ENCODE data around the gene CPA5.

CPA5 gene

GRCh38 chr7:130302649-130303048 is 42.0 kb upstream of the CPA5 start:
- Histone ChIP-seq H3K27me3 (ENCODE audit: insufficient read depth, insufficient read length) (no peaks in the 10 kb centered on the region), H3K9me3 (ENCODE audit: insufficient read depth, low read length) (no peaks in the 10 kb centered on the region), H3K9ac (ENCODE audit: insufficient read length, low read depth) (no peak overlapping the region), H3K4me1 (ENCODE audit: insufficient read depth, insufficient read length) (no peaks in the 10 kb centered on the region), H3K4me3 (ENCODE audit: insufficient read length, low read depth) (no peak overlapping the region), H3K36me3 (ENCODE audit: insufficient read depth, insufficient read length, low read length) (no peaks in the 10 kb centered on the region)
- no peak for DNase-seq (ENCODE audit: low read depth, low spot score)
- TF ChIP-seq SUZ12 (IDR thresholded peaks at IDR 0.05; ENCODE audit: extremely low read depth, insufficient read depth, insufficient read length) (no peak), ZNF274 (IDR thresholded peaks at IDR 0.05; ENCODE audit: low read depth, low read length) (no peak), YY1 (IDR thresholded peaks at IDR 0.05; ENCODE audit: insufficient read depth, insufficient read length) (no peak)

DNA sequence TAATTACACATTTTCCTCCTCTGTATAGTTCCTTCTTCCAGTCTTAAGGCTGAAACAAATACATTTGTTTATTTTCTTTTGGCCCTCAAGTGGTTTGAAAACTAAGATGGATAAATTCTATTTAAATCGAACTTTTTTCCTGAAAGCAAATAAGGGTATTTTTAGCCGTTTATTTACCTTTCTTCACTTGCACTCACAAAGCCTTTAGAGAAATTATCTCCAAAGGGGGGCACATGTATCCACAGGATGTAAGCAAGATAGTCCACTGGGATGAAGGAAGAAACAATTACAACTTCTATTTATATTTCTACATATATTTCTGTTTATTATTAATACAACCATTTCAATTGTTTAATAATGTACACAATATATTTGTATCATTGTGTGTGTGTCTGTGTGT is 41.5 kb upstream of the CPA5 start:
- no peaks in the 10 kb centered on the region for H3K36me3 ChIP-seq (ENCODE audit: insufficient read depth, insufficient read length, low read length)
- H3K9ac ChIP-seq (ENCODE audit: insufficient read length, low read depth): no peak overlapping the region
- DNase-seq (ENCODE audit: low read depth, low spot score): no peak
- no peak overlapping the region for H3K4me3 ChIP-seq (ENCODE audit: insufficient read length, low read depth)
- H3K4me1 ChIP-seq (ENCODE audit: insufficient read depth, insufficient read length): no peaks in the 10 kb centered on the region
- no peaks in the 10 kb centered on the region for H3K9me3 ChIP-seq (ENCODE audit: insufficient read depth, low read length)
- TF ChIP-seq SUZ12 (IDR thresholded peaks at IDR 0.05; ENCODE audit: extremely low read depth, insufficient read depth, insufficient read length): no peak
- no peak for TF ChIP-seq ZNF274 (IDR thresholded peaks at IDR 0.05; ENCODE audit: low read depth, low read length)
- no peak for TF ChIP-seq YY1 (IDR thresholded peaks at IDR 0.05; ENCODE audit: insufficient read depth, insufficient read length)
- no peaks in the 10 kb centered on the region for H3K27me3 ChIP-seq (ENCODE audit: insufficient read depth, insufficient read length)

GRCh38 chr7:130303551-130303950 is 41.1 kb upstream of the CPA5 start:
- no peak overlapping the region for H3K4me3 ChIP-seq (ENCODE audit: insufficient read length, low read depth)
- DNase-seq (ENCODE audit: low read depth, low spot score): no peak
- H3K4me1 ChIP-seq (ENCODE audit: insufficient read depth, insufficient read length): no peaks in the 10 kb centered on the region
- no peaks in the 10 kb centered on the region for H3K9me3 ChIP-seq (ENCODE audit: insufficient read depth, low read length)
- no peaks in the 10 kb centered on the region for H3K27me3 ChIP-seq (ENCODE audit: insufficient read depth, insufficient read length)
- TF ChIP-seq ZNF274 (IDR thresholded peaks at IDR 0.05; ENCODE audit: low read depth, low read length) (no peak), SUZ12 (IDR thresholded peaks at IDR 0.05; ENCODE audit: extremely low read depth, insufficient read depth, insufficient read length) (no peak)
- H3K36me3 ChIP-seq (ENCODE audit: insufficient read depth, insufficient read length, low read length): no peaks in the 10 kb centered on the region
- no peak overlapping the region for H3K9ac ChIP-seq (ENCODE audit: insufficient read length, low read depth)

DNA sequence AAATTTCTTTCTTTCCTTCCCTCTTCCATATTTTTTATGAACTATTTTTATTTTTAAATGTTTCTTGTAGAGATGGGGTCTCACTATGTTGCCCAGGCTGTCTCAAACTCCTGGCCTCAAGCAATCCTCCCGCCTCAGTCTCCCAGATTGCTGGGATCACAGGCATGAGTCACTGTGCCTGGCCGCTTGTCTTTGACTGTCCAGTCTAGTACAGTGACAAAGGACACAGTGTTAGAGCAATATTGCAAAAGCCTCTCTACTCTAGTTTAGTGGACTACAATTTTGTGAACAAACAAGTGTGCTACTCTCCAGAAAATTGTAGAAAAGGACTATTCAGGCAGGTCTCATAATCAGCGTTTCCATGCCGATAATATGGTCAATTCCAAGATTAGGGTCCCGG is 40.6 kb upstream of the CPA5 start:
- no peak overlapping the region for H3K4me3 ChIP-seq (ENCODE audit: insufficient read length, low read depth)
- no peak for DNase-seq (ENCODE audit: low read depth, low spot score)
- TF ChIP-seq YY1 (IDR thresholded peaks at IDR 0.05; ENCODE audit: insufficient read depth, insufficient read length) (no peak), SUZ12 (IDR thresholded peaks at IDR 0.05; ENCODE audit: extremely low read depth, insufficient read depth, insufficient read length) (no peak), ZNF274 (IDR thresholded peaks at IDR 0.05; ENCODE audit: low read depth, low read length) (no peak)
- no peak overlapping the region for H3K9ac ChIP-seq (ENCODE audit: insufficient read length, low read depth)
- no peaks in the 10 kb centered on the region for H3K9me3 ChIP-seq (ENCODE audit: insufficient read depth, low read length)
- H3K4me1 ChIP-seq (ENCODE audit: insufficient read depth, insufficient read length): no peaks in the 10 kb centered on the region
- H3K27me3 ChIP-seq (ENCODE audit: insufficient read depth, insufficient read length): no peaks in the 10 kb centered on the region
- no peaks in the 10 kb centered on the region for H3K36me3 ChIP-seq (ENCODE audit: insufficient read depth, insufficient read length, low read length)

- TF ChIP-seq SUZ12 (IDR thresholded peaks at IDR 0.05; ENCODE audit: extremely low read depth, insufficient read depth, insufficient read length): no peak
- no peak for TF ChIP-seq YY1 (IDR thresholded peaks at IDR 0.05; ENCODE audit: insufficient read depth, insufficient read length)
- no peak for TF ChIP-seq ZNF274 (IDR thresholded peaks at IDR 0.05; ENCODE audit: low read depth, low read length)
- no peak overlapping the region for H3K4me3 ChIP-seq (ENCODE audit: insufficient read length, low read depth)
- H3K4me1 ChIP-seq (ENCODE audit: insufficient read depth, insufficient read length): no peaks in the 10 kb centered on the region
- no peaks in the 10 kb centered on the region for H3K36me3 ChIP-seq (ENCODE audit: insufficient read depth, insufficient read length, low read length)
- no peak overlapping the region for H3K9ac ChIP-seq (ENCODE audit: insufficient read length, low read depth)
- no peaks in the 10 kb centered on the region for H3K27me3 ChIP-seq (ENCODE audit: insufficient read depth, insufficient read length)
- no peaks in the 10 kb centered on the region for H3K9me3 ChIP-seq (ENCODE audit: insufficient read depth, low read length)
- DNase-seq (ENCODE audit: low read depth, low spot score): no peak
Observed at GRCh38 chr7:130304878-130305277, 39.7 kb upstream of the CPA5 start.

DNA sequence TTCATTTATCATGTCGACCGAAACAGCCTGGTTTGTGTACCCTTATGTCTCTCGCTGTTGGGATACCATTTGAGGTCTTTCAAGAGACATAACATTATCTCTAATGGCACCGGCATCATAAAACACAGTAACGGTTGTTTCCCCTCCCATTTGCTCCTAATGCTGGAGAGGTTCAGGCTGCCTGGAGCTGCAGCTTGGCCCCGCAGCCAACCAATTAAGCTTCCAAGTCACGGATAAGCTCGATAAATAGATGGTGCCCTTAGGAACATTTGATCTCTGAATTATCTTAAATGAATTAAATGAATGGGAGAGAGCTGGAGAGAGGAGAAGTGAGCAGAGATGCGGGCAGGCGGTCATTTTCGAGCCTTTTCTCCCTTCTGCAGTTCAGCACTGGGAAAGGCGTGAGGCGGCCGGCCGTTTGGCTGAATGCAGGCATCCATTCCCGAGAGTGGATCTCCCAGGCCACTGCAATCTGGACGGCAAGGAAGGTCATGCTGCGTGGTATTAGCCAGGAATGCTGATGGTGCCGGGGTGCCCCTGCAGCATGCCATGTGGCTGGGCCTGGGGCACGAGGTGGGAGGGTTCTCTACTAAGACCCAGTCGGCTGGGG is 39.1 kb upstream of the CPA5 start:
- no peaks in the 10 kb centered on the region for H3K36me3 ChIP-seq (ENCODE audit: insufficient read depth, insufficient read length, low read length)
- no peak for DNase-seq (ENCODE audit: low read depth, low spot score)
- TF ChIP-seq SUZ12 (IDR thresholded peaks at IDR 0.05; ENCODE audit: extremely low read depth, insufficient read depth, insufficient read length): no peak
- no peak for TF ChIP-seq YY1 (IDR thresholded peaks at IDR 0.05; ENCODE audit: insufficient read depth, insufficient read length)
- no peak for TF ChIP-seq ZNF274 (IDR thresholded peaks at IDR 0.05; ENCODE audit: low read depth, low read length)
- H3K4me3 ChIP-seq (ENCODE audit: insufficient read length, low read depth): no peak overlapping the region
- no peaks in the 10 kb centered on the region for H3K9me3 ChIP-seq (ENCODE audit: insufficient read depth, low read length)
- H3K9ac ChIP-seq (ENCODE audit: insufficient read length, low read depth): no peak overlapping the region
- H3K27me3 ChIP-seq (ENCODE audit: insufficient read depth, insufficient read length): no peaks in the 10 kb centered on the region
- no peaks in the 10 kb centered on the region for H3K4me1 ChIP-seq (ENCODE audit: insufficient read depth, insufficient read length)

DNA sequence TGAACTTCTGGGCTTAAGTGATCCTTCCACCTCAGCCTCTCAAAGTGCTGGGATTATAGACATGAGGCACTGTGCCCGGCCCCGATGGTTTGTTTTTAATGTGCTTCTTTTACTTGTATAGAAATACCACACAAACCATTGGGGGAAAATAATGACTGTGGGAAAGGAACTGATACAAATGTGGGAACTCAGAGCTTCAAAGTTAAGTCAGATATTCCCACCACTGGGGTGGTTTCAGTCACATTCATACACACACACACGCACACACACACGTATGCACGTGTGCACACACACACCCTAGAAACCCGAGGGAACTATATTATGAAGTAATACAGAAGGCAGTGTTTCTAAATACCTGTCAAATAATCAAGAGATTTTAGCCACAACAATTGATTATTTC is 34.6 kb upstream of the CPA5 start:
- TF ChIP-seq YY1 (IDR thresholded peaks at IDR 0.05; ENCODE audit: insufficient read depth, insufficient read length) (no peak), ZNF274 (IDR thresholded peaks at IDR 0.05; ENCODE audit: low read depth, low read length) (no peak), SUZ12 (IDR thresholded peaks at IDR 0.05; ENCODE audit: extremely low read depth, insufficient read depth, insufficient read length) (no peak)
- Histone ChIP-seq H3K4me3 (ENCODE audit: insufficient read length, low read depth) (no peak overlapping the region), H3K36me3 (ENCODE audit: insufficient read depth, insufficient read length, low read length) (no peaks in the 10 kb centered on the region), H3K27me3 (ENCODE audit: insufficient read depth, insufficient read length) (no peaks in the 10 kb centered on the region), H3K9me3 (ENCODE audit: insufficient read depth, low read length) (peaks cover 19% of the 10 kb centered on the region), H3K9ac (ENCODE audit: insufficient read length, low read depth) (no peak overlapping the region), H3K4me1 (ENCODE audit: insufficient read depth, insufficient read length) (no peaks in the 10 kb centered on the region)
- no peak for DNase-seq (ENCODE audit: low read depth, low spot score)

Measured in NT2/D1 (cell line).